Measurements from ENCODE around the gene ESCO1.
"Not testable (repeated sequence)": the region's sequence is repeated elsewhere in the genome, so short reads cannot be mapped to it uniquely, and the experiment has no call there.

The ESCO1 gene, protein sequence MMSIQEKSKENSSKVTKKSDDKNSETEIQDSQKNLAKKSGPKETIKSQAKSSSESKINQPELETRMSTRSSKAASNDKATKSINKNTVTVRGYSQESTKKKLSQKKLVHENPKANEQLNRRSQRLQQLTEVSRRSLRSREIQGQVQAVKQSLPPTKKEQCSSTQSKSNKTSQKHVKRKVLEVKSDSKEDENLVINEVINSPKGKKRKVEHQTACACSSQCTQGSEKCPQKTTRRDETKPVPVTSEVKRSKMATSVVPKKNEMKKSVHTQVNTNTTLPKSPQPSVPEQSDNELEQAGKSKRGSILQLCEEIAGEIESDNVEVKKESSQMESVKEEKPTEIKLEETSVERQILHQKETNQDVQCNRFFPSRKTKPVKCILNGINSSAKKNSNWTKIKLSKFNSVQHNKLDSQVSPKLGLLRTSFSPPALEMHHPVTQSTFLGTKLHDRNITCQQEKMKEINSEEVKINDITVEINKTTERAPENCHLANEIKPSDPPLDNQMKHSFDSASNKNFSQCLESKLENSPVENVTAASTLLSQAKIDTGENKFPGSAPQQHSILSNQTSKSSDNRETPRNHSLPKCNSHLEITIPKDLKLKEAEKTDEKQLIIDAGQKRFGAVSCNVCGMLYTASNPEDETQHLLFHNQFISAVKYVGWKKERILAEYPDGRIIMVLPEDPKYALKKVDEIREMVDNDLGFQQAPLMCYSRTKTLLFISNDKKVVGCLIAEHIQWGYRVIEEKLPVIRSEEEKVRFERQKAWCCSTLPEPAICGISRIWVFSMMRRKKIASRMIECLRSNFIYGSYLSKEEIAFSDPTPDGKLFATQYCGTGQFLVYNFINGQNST

DNA sequence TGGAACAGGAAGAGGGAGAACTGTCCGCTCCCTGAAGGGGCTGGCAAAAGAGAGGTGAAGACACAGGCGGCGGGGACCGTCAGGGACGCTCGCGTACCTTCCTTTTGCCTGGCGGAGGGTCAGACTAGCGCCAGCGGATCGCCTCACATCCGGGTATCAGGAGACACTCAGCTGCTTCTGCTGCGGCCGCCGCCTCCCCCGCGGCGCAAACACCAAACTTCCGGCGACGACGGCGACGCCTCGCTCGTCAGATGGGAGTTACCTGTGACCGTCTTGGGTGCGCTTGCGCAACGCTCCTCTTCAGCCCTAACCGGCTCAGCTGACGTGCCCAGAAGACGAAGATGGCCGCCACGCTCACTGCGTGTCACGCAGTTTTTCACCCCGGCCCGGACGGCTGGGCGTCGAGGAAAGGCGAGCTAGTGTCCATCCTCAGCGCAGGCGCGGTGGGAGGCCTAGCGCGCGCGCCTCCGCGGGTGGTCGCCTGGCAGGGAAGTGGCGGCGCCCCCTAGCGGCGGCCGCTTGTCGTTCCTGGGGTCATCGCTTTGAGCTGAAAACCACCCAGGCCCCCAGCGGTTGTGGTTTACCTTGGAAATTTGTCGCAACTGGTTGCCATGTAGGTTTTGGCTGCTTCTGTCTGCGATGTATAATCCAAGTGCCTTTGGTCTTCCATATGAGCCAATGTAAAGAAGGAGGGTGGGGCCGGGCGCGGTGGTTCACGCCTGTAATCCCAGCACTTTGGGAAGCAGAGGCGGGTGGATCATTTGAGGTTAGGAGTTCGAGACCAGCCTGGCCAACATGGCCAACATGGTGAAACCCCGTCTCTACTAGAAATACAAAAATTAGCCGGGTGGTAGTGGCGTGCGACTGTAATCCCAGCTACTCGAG is at the start of gene ESCO1:
Gene ESCO1 (minus strand): TSS at position 179 of the 885 bp plus-strand sequence. CDS start 25,861 bp downstream, outside the sequence.
- peak; percentile 97 for DNase-seq (ENCODE audit: low read depth, low spot score)

- not testable (repeated sequence) for DNase-seq (ENCODE audit: low read depth, low spot score)
Measured at GRCh38 chr18:21640375-21640774, 39.9 kb upstream of the ESCO1 start.

GRCh38 chr18:21638822-21639221 is 38.3 kb upstream of the ESCO1 start:
- DNase-seq (ENCODE audit: low read depth, low spot score) = no peak

- no peak for DNase-seq (ENCODE audit: low read depth, low spot score)
Measured at GRCh38 chr18:21636769-21637168, 36.3 kb upstream of the ESCO1 start.

DNA sequence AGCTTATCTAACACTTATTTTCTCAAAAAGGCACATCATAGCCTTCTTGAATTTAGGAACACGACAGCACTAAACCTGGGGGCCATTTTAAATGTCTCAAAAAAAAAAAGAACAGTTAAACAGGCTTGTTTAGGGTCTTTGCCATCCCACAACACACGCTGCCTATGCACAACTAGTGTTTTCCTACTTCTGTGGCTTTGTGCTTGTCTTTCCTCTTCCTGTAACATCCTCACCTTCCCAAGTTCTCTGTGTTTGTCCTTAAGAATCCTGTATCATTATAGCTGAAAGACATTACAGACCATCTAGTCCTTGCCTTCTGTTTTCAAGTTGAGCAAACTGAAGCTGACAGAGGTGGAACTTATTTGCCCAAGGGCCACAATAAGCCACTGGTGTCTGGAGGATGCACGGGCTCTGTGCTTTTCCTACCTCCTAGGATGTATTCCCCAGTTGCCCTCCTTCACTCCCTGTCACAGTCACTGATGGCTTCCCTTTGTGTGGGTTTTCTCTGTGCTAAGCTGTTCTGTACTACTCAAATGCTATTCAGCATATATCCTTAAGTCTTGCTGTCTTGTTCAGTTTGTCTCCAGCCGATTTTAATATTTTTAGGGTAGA is 34.2 kb upstream of the ESCO1 start:
- no peak for DNase-seq (ENCODE audit: low read depth, low spot score)

DNA sequence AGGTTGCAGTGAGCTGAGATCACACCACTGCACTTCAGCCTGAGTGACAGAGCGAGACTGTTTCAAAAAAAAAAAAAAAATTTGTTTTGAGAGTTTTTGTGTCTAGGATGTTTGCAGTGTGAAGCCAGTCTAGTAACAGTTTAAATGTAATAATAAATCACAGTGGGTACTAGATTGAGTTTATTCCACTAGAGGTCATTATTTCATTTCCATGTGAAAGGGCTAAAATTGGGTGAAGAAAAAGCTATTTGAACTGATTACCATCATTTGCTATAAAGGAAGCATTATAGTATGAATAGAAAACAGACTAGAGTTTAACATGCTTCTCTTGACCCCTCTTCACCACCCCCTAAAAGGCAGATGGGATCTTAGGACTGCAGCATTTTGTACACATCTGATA is 31.9 kb upstream of the ESCO1 start:
- DNase-seq (ENCODE audit: low read depth, low spot score) = no peak

DNA sequence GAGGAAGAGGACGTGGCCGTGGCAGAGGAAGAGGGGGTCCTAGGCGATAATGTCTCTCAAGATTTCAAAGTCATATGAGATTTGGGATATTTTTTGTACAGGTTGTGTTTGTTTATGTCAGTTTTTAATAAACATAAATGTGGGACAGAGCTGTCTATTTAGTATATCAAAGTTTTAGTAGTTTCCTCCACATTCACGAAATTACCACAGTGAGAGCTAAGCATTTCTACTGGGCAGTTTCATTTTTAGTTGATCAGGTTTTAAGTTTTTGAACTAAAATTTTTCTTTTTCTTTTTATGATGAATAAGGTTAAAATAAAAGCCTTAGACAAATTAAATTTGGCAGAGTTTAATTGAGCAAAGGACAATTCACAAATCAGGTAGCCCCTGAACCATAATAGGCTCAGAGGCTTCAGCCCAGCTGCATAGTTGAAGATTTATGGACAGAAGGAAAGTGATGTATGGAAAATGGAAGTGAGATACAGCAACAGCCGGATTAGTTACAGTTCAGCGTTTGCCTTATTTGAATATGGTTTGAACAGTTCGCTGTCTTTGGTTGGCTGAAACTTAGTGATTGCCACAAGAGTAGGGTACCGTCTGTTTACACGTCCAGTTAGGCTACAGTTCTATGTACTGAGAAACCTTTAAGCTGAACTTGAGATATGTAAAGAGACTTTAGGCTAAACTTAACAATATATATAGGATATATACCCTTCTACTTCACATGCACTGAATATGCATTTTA is 28.8 kb upstream of the ESCO1 start:
- DNase-seq (ENCODE audit: low read depth, low spot score) = no peak

GRCh38 chr18:21621640-21622039 is 21.1 kb upstream of the ESCO1 start:
- DNase-seq (ENCODE audit: low read depth, low spot score) = not testable (repeated sequence)

- DNase-seq (ENCODE audit: low read depth, low spot score) = peak; percentile 74
Measured at GRCh38 chr18:21612125-21613039, 11.9 kb upstream of the ESCO1 start, which contains the start of gene SNRPD1. TSS of gene SNRPD1 (plus strand) at chr18:21612314. CDS start at chr18:21612430, 116 bp downstream.

GRCh38 chr18:21611401-21612124 is 11.1 kb upstream of the ESCO1 start:
- not testable (repeated sequence) for DNase-seq (ENCODE audit: low read depth, low spot score)

- DNase-seq (ENCODE audit: low read depth, low spot score) = no peak
Measured at GRCh38 chr18:21605213-21605612, 4.7 kb upstream of the ESCO1 start.

DNA sequence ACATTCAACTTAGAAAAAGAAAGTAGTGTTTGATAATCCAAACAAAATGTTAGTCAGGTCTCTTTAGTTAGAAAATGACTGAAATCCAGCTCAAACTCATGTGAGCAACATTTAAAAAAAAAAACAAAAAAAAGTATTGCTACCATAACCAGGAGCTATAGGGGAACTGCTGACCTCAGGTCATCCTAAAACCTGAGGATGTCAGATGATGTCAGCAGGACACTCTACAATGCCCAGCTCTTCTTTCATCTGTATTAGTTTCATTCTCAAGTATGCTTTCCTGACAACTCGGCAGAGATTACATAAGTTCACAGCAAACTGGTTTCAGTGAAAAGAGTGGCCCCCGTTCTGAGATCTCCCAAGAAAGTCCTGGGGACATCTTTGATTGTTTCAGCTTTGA is 4.2 kb upstream of the ESCO1 start:
- no peak for DNase-seq (ENCODE audit: low read depth, low spot score)

GRCh38 chr18:21602299-21602587 is 1.7 kb upstream of the ESCO1 start:
- no peak for DNase-seq (ENCODE audit: low read depth, low spot score)

GRCh38 chr18:21599585-21600525 is 649 bp downstream of the ESCO1 start:
- no peak for DNase-seq (ENCODE audit: low read depth, low spot score)

DNA sequence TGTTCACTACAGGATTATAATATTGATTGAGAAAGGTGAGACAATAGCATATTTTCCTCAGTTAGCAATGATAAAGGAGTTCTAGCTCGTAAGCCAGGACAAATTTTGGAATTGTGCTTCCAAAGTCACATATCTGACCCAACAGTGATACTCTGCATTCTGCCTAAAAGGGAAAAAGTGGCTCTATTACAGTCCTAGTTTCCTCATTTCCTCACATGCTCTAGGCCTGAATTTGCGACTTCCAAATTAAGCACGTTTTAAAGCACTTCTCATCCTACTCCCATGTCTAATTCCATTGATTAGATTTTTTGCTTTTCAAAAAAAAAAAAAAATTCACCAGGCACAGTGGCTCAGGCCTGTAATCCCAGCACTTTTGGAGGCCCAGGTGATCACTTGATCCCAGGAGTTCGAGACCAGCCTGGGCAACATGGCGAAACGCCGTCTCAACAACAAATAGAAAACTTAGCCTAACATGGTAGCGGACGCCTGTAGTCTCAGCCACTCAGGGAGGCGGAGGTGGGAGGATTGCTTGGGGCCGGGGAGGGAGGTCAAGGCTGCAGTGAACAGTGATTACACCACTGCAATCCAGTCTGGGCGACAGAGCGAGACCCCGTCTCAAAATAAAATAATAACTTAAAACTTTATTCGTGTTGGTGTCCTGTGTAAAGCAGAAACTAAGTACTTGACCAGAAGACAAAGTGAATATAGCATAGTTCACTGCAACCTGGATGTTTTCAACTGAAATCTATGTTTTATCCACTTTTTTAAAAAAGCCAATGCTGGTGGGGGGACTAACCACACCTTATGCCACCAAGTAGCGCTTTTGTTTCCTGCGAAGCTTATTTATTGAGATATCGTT is 1.5 kb downstream of the ESCO1 start:
- DNase-seq (ENCODE audit: low read depth, low spot score) = no peak

GRCh38 chr18:21597620-21598019 is 2.9 kb downstream of the ESCO1 start:
- no peak for DNase-seq (ENCODE audit: low read depth, low spot score)
